Measurements from ENCODE around the gene MUC5AC.

Gene MUC5AC

GRCh38 chr11:1194977-1195681, 37.4 kb downstream of the MUC5AC start:
- DNase-seq (ENCODE audit: low spot score): no peak

- DNase-seq (ENCODE audit: low spot score): no peak
Measured at GRCh38 chr11:1195682-1196515, 38.1 kb downstream of the MUC5AC start.

- no peak for DNase-seq (ENCODE audit: low spot score)
Measured at GRCh38 chr11:1196516-1197391, 39.0 kb downstream of the MUC5AC start.

- DNase-seq (ENCODE audit: low spot score): no peak
Measured at GRCh38 chr11:1197431-1197885, 39.7 kb downstream of the MUC5AC start.

- DNase-seq (ENCODE audit: low spot score): no peak
Measured at GRCh38 chr11:1197886-1198560, 40.3 kb downstream of the MUC5AC start.

- DNase-seq (ENCODE audit: low spot score): no peak
Measured at GRCh38 chr11:1198561-1199240, 40.9 kb downstream of the MUC5AC start.

GRCh38 chr11:1199241-1199750, 41.5 kb downstream of the MUC5AC start:
- DNase-seq (ENCODE audit: low spot score): no peak

GRCh38 chr11:1199751-1200610, 42.2 kb downstream of the MUC5AC start:
- no peak for DNase-seq (ENCODE audit: low spot score)

GRCh38 chr11:1200611-1201191, 42.9 kb downstream of the MUC5AC start:
- no peak for DNase-seq (ENCODE audit: low spot score)

GRCh38 chr11:1201395-1202153, 43.8 kb downstream of the MUC5AC start:
- DNase-seq (ENCODE audit: low spot score): no peak

- DNase-seq (ENCODE audit: low spot score): no peak
Measured at GRCh38 chr11:1202154-1202775, 44.5 kb downstream of the MUC5AC start.

GRCh38 chr11:1202776-1203504, 45.2 kb downstream of the MUC5AC start:
- DNase-seq (ENCODE audit: low spot score): peak; percentile 56

GRCh38 chr11:1203505-1204271, 45.9 kb downstream of the MUC5AC start:
- DNase-seq (ENCODE audit: low spot score): no peak

- DNase-seq (ENCODE audit: low spot score): no peak
Measured at GRCh38 chr11:1204381-1205101, 46.8 kb downstream of the MUC5AC start.

GRCh38 chr11:1205121-1205986, 47.6 kb downstream of the MUC5AC start:
- DNase-seq (ENCODE audit: low spot score): no peak

Data from SK-N-DZ (cell line).